ENCODE data around the gene NFIX. TPM values are rescaled to one million over a fixed set of nuclear protein-coding genes. Genes with fewer than 3 reads are reported as not detected.

NFIX gene
- total and polyA plus RNA-seq, 9 of the 15 experiments (the other 6 are each of a cell fraction or from before 2014, with no cell fraction given): 0.28 to 26.8 (median 5.4) TPM

DNA sequence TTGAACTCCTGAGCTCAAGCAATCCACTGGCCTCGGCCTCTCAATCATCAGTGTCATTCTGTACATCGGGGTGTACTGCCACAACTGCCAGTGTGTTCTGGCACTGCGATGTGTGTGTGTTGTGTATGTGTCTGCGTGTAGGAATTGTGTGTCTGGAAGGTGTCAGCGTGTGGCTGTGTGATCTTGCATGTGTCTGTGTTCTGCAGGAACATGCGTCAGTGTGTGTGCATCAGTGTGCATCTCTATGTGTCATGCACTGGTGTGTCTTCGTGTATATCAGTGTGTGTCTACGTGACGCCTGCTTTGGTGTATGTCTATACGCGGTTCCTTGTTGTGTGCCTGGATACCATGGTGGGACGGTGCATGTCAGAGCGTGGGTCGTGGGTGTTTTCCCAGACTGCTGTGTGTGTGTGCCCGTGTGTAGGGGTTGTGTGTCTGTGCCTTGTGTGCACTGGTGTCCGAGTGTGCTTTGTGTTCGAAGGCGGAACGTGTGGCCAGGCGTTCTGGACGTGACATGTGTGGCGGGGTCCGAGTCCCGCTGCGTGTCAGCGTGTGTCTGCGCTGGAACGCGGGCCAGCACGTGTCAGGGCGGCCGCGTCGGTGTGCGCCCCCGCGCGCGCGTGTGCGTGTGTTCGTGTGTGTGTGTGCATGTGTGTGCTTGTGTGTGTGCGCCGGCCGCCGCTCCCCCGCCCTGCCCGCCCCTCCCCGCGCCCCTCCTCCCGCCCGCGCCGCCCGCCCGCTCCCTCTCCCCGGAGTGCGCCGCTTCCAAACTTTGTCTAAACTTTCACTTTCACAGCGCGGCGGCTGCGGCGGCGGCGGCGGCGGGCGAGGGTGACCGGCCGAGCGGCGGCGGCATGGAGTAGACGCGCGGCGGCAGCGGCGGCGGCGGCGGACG, at the start of gene NFIX (continued):
- TF ChIP-seq, protein P1, sequence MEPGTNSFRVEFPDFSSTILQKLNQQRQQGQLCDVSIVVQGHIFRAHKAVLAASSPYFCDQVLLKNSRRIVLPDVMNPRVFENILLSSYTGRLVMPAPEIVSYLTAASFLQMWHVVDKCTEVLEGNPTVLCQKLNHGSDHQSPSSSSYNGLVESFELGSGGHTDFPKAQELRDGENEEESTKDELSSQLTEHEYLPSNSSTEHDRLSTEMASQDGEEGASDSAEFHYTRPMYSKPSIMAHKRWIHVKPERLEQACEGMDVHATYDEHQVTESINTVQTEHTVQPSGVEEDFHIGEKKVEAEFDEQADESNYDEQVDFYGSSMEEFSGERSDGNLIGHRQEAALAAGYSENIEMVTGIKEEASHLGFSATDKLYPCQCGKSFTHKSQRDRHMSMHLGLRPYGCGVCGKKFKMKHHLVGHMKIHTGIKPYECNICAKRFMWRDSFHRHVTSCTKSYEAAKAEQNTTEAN (CRISPR knock-in tag; IDR thresholded peaks at IDR 0.05): 0 out of 2 replicates have a peak, but pooled peaks have one; percentile 61
- TF ChIP-seq MIER1 (IDR thresholded peaks at IDR 0.05; ENCODE audit: low read depth): no peak
- no peak for TF ChIP-seq ZNF175 (CRISPR knock-in tag; IDR thresholded peaks at IDR 0.05; ENCODE audit: low read depth)
- no peak for TF ChIP-seq ZC3H11A (IDR thresholded peaks at IDR 0.05; ENCODE audit: low read depth, low read length)
- TF ChIP-seq, protein P2, sequence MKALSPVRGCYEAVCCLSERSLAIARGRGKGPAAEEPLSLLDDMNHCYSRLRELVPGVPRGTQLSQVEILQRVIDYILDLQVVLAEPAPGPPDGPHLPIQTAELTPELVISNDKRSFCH (CRISPR knock-in tag; IDR thresholded peaks at IDR 0.05): no peak
- TF ChIP-seq, protein P2 (tag; IDR thresholded peaks at IDR 0.05): 0 out of 2 replicates have a peak, but pooled peaks have one; percentile 35
- TF ChIP-seq DNMT1 (IDR thresholded peaks at IDR 0.05): no peak
- TF ChIP-seq, protein P3, sequence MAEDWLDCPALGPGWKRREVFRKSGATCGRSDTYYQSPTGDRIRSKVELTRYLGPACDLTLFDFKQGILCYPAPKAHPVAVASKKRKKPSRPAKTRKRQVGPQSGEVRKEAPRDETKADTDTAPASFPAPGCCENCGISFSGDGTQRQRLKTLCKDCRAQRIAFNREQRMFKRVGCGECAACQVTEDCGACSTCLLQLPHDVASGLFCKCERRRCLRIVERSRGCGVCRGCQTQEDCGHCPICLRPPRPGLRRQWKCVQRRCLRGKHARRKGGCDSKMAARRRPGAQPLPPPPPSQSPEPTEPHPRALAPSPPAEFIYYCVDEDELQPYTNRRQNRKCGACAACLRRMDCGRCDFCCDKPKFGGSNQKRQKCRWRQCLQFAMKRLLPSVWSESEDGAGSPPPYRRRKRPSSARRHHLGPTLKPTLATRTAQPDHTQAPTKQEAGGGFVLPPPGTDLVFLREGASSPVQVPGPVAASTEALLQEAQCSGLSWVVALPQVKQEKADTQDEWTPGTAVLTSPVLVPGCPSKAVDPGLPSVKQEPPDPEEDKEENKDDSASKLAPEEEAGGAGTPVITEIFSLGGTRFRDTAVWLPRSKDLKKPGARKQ (CRISPR knock-in tag; IDR thresholded peaks at IDR 0.05): 0 out of 2 replicates have a peak, but pooled peaks have one; percentile 31
- TF ChIP-seq CBFB (CRISPR knock-in tag; IDR thresholded peaks at IDR 0.05): peak; percentile 47; the same call in 1 of the 2 replicates
- TF ChIP-seq NFRKB (IDR thresholded peaks at IDR 0.05; ENCODE audit: low read depth): peak; percentile 38; the same call in 1 of the 2 replicates
- TF ChIP-seq ZNF253 (CRISPR knock-in tag; conservative IDR thresholded peaks at IDR 0.05): no peak
- TF ChIP-seq ZNF24 (IDR thresholded peaks at IDR 0.05): no peak
- no peak for TF ChIP-seq ZNF133 (CRISPR knock-in tag; IDR thresholded peaks at IDR 0.05)
- TF ChIP-seq, protein P4, sequence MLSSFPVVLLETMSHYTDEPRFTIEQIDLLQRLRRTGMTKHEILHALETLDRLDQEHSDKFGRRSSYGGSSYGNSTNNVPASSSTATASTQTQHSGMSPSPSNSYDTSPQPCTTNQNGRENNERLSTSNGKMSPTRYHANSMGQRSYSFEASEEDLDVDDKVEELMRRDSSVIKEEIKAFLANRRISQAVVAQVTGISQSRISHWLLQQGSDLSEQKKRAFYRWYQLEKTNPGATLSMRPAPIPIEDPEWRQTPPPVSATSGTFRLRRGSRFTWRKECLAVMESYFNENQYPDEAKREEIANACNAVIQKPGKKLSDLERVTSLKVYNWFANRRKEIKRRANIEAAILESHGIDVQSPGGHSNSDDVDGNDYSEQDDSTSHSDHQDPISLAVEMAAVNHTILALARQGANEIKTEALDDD (IDR thresholded peaks at IDR 0.05): no peak
- TF ChIP-seq, protein P5, sequence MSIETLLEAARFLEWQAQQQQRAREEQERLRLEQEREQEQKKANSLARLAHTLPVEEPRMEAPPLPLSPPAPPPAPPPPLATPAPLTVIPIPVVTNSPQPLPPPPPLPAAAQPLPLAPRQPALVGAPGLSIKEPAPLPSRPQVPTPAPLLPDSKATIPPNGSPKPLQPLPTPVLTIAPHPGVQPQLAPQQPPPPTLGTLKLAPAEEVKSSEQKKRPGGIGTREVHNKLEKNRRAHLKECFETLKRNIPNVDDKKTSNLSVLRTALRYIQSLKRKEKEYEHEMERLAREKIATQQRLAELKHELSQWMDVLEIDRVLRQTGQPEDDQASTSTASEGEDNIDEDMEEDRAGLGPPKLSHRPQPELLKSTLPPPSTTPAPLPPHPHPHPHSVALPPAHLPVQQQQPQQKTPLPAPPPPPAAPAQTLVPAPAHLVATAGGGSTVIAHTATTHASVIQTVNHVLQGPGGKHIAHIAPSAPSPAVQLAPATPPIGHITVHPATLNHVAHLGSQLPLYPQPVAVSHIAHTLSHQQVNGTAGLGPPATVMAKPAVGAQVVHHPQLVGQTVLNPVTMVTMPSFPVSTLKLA (conservative IDR thresholded peaks at IDR 0.05): peak in 1 of 2 experiments; percentile 84; a peak in 3 of 4 replicates
- TF ChIP-seq ZSCAN32 (CRISPR knock-in tag; IDR thresholded peaks at IDR 0.05): no peak
- TF ChIP-seq ILF3 (IDR thresholded peaks at IDR 0.05; ENCODE audit: borderline replicate concordance): no peak
- TF ChIP-seq, protein P6, sequence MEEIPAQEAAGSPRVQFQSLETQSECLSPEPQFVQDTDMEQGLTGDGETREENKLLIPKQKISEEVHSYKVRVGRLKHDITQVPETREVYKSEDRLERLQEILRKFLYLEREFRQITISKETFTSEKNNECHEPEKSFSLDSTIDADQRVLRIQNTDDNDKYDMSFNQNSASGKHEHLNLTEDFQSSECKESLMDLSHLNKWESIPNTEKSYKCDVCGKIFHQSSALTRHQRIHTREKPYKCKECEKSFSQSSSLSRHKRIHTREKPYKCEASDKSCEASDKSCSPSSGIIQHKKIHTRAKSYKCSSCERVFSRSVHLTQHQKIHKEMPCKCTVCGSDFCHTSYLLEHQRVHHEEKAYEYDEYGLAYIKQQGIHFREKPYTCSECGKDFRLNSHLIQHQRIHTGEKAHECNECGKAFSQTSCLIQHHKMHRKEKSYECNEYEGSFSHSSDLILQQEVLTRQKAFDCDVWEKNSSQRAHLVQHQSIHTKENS (CRISPR knock-in tag; IDR thresholded peaks at IDR 0.05): no peak
- 0 out of 2 replicates have a peak, but pooled peaks have one; percentile 40 for TF ChIP-seq RB1 (IDR thresholded peaks at IDR 0.05; ENCODE audit: low read depth)
- no peak for TF ChIP-seq SP1 (CRISPR knock-in tag; IDR thresholded peaks at IDR 0.05)
- no peak for TF ChIP-seq NBN (IDR thresholded peaks at IDR 0.05; ENCODE audit: low read depth)
